Sigmoid colon (tissue), 4 donors: ENCODE results near the gene PDZD8.

Source experiments
- POLR2A ChIP-seq, 2 donors: fragments of 450-650 bp; IDR thresholded peaks; one replicate each; pipeline ENCODE4 v1.6.1; 2016; ENCODE audit warnings: antibody characterized with exemption in 2 of 2, mild to moderate bottlenecking in 2 of 2, moderate library complexity in 2 of 2
- POLR2AphosphoS5 ChIP-seq, 4 donors: sonication (generic); formaldehyde crosslinking; IDR thresholded peaks; one replicate each; pipeline ENCODE4 v1.6.1; 2017; ENCODE audit warnings: antibody characterized with exemption in 4 of 4
- TF ChIP-seq, protein P1 (sequence below), 4 experiments: fragments of 450-650 bp in 3 of 4; fragments of 200-600 bp in 1 of 4; IDR thresholded peaks; one replicate each; pipeline ENCODE4 v1.5.1; 2016 to 2019; ENCODE audit warnings: antibody characterized with exemption in 4 of 4, mild to moderate bottlenecking in 3 of 4, moderate library complexity in 2 of 4

- TF ChIP-seq, protein P1, sequence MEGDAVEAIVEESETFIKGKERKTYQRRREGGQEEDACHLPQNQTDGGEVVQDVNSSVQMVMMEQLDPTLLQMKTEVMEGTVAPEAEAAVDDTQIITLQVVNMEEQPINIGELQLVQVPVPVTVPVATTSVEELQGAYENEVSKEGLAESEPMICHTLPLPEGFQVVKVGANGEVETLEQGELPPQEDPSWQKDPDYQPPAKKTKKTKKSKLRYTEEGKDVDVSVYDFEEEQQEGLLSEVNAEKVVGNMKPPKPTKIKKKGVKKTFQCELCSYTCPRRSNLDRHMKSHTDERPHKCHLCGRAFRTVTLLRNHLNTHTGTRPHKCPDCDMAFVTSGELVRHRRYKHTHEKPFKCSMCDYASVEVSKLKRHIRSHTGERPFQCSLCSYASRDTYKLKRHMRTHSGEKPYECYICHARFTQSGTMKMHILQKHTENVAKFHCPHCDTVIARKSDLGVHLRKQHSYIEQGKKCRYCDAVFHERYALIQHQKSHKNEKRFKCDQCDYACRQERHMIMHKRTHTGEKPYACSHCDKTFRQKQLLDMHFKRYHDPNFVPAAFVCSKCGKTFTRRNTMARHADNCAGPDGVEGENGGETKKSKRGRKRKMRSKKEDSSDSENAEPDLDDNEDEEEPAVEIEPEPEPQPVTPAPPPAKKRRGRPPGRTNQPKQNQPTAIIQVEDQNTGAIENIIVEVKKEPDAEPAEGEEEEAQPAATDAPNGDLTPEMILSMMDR (IDR thresholded peaks at IDR 0.05): no peak
- TF ChIP-seq POLR2A (IDR thresholded peaks at IDR 0.05): no peak
- TF ChIP-seq POLR2AphosphoS5 (IDR thresholded peaks at IDR 0.05): no peak
Observed at GRCh38 chr10:117360016-117360415, 15.2 kb downstream of the PDZD8 start.
